GM21576 (cell line): ENCODE data around the gene ZNF473.

Experiments used
- ATAC-seq: cut with Tn5 transposase; IDR thresholded peaks from one replicate; pipeline ENCODE4 v1.9.1; 2021; ENCODE audit warnings: mild to moderate bottlenecking, moderate library complexity; ENCODE audit not compliant: unreplicated experiment

Gene ZNF473

DNA sequence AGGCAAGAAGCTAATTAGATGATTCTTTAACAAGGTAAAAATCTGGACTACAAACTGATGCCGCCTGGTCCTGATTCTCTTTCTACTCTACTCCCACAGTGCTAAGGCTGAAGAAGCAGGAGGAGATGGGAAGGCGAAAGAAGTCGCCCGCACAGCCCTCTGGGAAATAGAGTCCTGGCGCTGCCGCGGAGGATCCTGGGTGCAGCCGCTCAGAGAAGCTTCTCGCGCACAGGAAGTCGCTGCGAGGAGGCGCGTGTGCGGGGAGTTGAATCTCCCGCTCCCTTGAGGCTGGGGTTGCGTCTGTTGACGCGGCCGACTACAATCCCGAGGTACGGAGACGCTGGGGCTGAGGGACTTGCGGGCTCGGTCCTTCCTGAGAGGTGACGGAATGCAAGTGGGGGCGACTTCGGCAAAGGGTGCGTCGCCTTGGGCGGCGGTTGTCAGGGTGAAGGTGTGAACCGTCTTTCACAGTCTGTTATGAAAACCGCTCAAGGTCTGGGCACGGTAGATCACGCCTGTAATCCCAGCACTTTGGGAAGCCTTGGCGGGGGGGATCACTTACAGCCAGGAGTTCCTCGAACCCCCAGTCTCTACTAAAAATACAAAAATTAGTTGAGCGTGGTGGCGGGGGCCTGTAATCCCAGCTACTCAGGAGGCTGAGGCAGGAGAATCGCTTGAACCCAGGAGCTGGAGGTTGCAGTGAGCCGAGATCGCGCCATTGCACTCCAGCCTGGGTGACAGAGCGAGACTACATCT, at the start of gene ZNF473:
Gene ZNF473, plus strand, starts transcription at position 212 of the 756 bp plus-strand sequence. CDS start 5,078 bp downstream, outside the sequence.
- peak; percentile 66 for ATAC-seq

- no peak for ATAC-seq
Measured at GRCh38 chr19:49976496-49976895, 49.3 kb upstream of the ZNF473 start.

DNA sequence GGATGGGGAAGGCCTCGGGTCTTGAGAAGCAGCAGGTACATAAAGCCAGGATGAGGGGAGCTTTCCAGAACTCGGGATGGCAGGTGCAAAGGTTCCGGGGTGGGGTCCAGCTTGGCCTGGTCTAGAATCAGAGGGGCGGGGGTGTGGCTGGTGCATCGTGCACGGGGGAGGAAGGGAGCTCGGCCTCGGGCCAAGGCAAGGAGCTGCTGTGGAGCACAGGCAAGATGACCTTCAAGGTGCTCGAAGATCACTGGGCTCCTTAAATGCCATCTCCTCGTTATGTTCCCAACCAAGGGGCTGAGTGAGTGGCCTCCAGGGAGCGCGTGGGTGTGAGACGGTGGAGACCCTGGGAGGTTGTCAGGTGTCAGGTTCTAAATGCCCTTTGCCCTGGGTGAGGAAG, 48.7 kb upstream of the ZNF473 start:
- no peak for ATAC-seq

- no peak for ATAC-seq
Measured at GRCh38 chr19:49977881-49978280, 47.9 kb upstream of the ZNF473 start.

GRCh38 chr19:49978324-49978723, 47.5 kb upstream of the ZNF473 start:
- no peak for ATAC-seq

- no peak for ATAC-seq
Measured at GRCh38 chr19:49981603-49982593, 43.9 kb upstream of the ZNF473 start.

DNA sequence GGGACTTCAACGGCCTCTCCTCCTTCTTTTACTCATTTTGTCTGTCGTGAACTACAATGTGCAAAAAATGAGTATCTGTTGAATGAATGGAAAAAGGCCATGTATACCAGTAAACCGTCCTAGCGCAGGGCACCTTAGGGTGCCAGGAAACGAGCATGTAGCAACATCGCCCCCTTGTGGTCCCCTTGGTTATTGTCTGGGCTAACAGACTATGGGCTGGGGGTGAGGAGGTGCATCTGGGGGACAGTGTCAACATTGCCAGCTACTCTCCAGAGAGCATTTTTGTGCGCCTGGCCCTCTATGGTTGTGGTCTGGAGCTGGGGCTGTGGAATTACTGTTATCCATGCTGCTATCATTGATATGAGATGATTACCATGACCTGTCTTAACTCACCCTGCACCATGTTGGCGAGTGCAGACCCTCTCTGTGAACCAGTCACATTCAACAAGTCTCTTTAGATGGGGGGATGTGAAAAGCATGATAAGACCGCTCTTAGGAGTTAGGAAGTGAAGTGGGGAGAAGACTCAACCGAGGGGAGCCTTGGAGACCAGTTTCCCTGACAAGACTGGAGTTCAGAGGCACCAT, 42.1 kb upstream of the ZNF473 start:
- no peak for ATAC-seq

DNA sequence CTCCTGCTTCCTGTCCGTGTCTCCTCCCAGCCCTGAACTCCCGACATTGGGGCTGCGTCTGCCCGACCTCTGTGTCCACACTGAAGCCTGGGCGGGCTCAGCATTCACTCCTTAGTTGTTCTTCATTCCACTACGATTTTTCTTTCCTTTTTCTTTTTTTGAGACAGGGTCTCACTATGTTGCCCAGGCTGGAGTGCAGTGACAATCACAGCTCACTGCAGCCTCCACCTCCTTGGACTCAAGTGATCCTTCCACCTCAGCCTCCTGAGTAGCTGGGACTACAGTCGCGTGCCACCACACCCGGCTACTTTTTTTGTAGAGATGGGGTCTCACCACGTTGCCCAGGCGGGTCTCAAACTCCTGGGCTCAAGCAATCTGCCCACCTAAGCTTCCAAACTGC, 41.3 kb upstream of the ZNF473 start:
- no peak for ATAC-seq

DNA sequence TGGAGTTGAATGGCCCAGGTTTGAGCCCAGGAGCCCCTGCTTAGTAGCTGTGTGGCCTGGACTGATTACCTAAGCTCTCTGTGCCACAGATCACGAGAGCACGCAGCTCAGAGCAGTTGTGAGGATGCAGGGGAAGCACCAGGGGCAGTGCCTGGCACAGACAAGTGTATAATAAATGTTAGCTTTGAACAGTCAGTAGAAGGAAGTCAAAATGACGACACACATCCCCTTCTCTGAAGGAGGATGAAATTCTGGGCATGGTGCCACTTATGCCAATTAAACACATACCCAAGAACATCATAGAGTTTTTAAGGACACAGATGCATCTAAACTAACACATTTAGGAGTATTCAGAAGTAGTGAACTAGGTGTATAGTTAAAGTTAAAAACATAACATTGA, 39.9 kb upstream of the ZNF473 start:
- no peak for ATAC-seq

DNA sequence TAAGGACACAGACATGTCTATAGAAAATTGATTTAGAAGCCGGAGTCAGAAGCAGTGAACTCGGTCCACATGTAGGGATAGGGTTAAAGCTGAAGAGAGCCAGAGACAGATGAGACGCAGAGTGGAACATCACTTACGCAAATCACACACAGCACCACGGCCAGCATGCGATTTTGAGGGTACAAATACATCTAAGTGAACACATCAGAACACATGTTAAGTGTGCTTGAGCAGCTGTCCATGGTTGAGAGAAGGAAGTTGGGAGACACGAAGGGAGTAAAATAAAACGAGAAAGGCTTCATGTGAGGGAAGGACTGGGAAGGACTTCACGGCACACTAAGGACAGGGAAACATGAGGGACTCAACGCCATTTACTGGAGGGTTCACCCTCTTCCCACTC, 39.5 kb upstream of the ZNF473 start:
- no peak for ATAC-seq

GRCh38 chr19:49987159-49987698, 38.6 kb upstream of the ZNF473 start:
- ATAC-seq = no peak

DNA sequence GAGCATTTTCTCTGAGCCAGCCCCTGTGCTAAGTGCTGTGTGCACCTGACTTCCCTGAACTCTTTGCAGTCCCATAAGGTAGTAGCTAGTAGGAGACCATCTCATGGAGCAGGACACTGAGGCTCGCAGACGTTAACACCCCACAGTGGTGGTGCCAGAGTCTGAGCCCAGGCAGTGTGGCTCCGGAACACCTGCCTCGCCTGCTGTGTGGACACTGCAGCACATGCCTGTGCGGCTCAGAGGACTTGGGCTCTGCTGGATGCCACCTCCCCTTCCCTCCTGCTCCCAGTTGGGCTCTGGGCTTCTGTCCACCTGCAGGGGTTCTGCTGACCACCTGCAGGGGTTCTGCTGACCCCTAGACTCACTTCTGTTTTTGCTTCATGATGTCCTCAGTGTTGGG, 37.8 kb upstream of the ZNF473 start:
- ATAC-seq = no peak

GRCh38 chr19:49988433-49988832, 37.4 kb upstream of the ZNF473 start:
- no peak for ATAC-seq

- no peak for ATAC-seq
Measured at GRCh38 chr19:49997709-49998108, 28.1 kb upstream of the ZNF473 start.

DNA sequence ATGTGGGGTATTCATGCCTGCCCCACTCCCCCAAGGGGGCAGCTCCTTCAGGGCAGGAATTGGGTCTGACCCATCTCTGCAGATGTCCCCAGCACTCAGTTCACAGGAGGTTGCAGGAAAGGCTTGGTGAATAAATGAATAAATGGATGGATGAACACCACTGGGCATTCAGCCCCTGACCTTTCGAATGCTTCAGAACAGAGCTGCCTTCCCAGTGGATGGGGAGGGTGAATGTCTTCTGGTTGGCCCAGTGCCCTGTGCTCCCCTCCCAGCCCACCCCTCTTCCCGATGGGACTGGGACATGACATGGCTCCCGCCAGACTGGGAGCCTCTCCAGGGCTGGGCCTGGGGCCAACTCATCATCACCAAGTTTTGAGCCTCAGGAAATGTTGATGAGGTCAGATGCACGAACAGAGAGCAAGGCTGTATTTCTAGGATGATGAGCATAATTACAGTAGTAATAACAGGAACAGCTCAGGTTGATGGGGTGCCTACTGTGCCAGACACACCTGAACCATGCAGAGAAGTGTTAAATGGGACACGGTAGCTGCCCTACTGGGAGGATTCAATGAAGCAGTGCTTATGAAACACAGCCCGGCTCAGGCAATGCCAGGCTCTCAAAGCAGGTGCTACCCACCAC, 26.3 kb upstream of the ZNF473 start:
- no peak for ATAC-seq

- ATAC-seq = no peak
Measured at GRCh38 chr19:50000038-50000840, 25.6 kb upstream of the ZNF473 start.

DNA sequence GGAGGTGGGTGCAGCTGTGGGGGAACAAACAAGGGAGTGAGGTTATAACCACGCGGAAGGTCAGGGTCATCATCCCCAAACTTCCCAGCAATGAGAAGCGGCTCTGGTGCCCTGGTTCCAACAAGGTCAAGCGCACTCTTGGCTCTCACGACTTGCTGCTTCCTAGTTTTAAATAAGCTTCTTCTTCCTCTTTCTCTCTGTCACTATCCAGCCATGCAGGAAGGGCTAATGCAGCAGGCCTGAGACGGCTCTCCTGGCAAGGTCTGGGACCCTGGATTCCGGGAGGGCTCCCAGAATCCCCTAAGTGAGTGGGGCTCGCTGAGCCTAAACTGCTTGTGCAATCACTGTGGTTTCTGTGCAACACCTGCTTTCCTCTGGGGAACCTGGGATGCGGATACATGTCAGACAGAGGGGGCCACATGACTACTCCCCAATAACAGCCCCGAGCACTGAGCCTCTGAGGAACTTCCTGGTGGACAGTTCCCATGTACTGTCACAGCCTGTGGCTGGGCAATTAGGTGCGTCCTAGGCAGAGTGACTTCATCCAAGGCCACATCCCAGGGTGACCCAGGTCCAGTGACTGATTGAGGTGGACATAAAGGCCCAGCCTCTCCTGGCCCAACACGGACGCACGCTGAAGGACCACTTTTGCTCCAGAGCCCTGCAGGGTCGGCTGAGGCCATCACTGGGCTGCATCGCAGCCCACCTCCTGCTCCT, 24.8 kb upstream of the ZNF473 start:
- no peak for ATAC-seq

DNA sequence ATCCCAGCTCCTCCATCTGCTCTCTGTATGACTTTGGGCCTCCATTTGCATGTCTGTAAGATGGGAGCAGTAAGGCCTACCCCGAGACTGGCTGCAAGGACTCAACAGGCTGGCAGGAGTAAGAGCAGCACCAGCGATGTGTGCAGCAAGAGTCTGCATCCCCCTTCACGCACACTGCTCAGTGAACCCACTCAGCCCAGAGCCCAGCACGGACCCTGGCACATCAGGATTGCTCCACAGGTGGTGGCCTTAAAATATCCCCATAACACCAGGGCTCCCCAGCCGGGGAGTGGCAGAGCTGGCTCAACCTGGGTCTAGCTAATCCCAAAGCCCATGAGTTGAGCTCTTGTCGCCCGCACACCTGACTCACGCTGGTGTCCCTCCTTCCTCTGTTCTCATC, 24.0 kb upstream of the ZNF473 start:
- no peak for ATAC-seq

- no peak for ATAC-seq
Measured at GRCh38 chr19:50002386-50002960, 23.3 kb upstream of the ZNF473 start.
